HG03575 (cell line): ENCODE measurements around the gene TYK2.

Experiments used
- ATAC-seq: cut with Tn5 transposase; IDR thresholded peaks from one replicate; pipeline ENCODE4 v1.9.1; 2021; ENCODE audit not compliant: unreplicated experiment, insufficient number of reproducible peaks, low FRiP score; ENCODE audit errors: extremely low read depth

The TYK2 gene

GRCh38 chr19:10320602-10321416 is 59.6 kb downstream of the TYK2 start:
- no peak for ATAC-seq

GRCh38 chr19:10318807-10319682 is 61.3 kb downstream of the TYK2 start:
- no peak for ATAC-seq

DNA sequence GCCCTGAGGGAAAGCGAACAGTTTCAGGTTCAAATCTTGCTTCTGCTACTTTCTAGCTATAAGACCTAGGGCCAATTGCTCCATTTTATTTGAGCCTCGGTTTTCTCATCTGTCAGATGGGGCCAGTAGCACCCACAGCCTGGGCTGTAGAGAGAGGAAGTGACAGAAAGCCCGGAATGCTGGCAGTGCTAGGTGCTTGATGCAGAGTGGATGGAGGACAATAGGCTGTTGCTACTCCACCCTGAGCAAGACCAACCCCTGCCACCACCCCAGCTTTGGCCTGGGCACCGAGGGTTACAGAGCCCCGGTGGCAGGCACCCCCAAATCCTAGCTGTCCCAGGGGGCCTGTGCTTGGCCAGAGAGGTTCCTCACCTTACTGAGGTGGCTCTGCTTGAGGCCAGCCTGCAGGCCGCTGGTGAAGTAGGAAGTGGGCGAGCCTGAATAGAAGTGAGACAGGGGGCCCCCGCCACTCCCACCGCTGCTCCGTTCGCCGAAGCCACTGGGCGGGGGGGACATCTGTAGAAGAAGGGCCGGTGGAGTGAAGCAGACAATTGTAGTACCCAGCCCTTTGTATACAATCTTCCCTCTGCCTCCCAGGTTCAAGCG is 62.4 kb downstream of the TYK2 start:
- ATAC-seq, result no peak

GRCh38 chr19:10317045-10317856 is 63.1 kb downstream of the TYK2 start:
- no peak for ATAC-seq

GRCh38 chr19:10316229-10317044 is 63.9 kb downstream of the TYK2 start:
- ATAC-seq, result no peak

- ATAC-seq, result no peak
These were observed 64.8 kb downstream of the TYK2 start, which contains the start of gene FDX2 for GRCh38 chr19:10315335-10316214. FDX2 (minus strand) TSS chr19:10316015; CDS start chr19:10315996, 19 bp downstream.

- no peak for ATAC-seq
These were observed 70.9 kb downstream of the TYK2 start, which contains the start of gene ZGLP1 for GRCh38 chr19:10309423-10309822. ZGLP1 (minus strand) TSS chr19:10309815.

DNA sequence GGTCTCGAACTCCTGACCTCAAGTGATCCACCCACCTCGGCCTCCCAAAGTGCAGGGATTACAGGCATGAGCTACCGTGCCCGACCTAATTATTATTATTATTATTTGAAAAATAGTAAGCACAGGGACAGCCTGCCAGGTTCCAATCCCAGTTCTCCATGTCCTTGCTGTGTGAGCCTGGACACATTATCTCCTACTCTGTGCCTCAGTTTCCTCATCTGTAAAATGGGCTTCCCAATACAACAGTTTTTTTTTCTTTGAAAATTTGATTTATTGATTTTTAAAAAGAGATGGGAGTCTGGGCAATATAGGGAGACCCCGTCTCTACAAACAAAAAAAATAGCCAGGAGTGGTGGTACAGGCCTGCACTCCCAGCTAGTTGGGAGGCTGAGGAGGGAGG is 74.0 kb downstream of the TYK2 start:
- no peak for ATAC-seq

GRCh38 chr19:10305139-10305806 is 75.1 kb downstream of the TYK2 start:
- ATAC-seq, result no peak
